Testis (tissue), 2 donors: ENCODE measurements around the gene FITM1.

ENCODE experiments used
- POLR2A ChIP-seq: fragments of 450-650 bp; IDR thresholded peaks from one replicate; pipeline ENCODE4 v1.6.1; 2017; ENCODE audit warnings: antibody characterized with exemption, mild to moderate bottlenecking, moderate library complexity
- TF ChIP-seq, protein P1 (sequence below), 3 experiments: fragments of 450-650 bp in 2 of 3; fragments of 200-600 bp in 1 of 3; sonication (generic) in 1 of 3; IDR thresholded peaks; one replicate each; pipeline ENCODE4 v1.5.1; 2016 to 2019; ENCODE audit warnings: antibody characterized with exemption in 3 of 3, mild to moderate bottlenecking in 2 of 3, moderate library complexity in 1 of 3

DNA sequence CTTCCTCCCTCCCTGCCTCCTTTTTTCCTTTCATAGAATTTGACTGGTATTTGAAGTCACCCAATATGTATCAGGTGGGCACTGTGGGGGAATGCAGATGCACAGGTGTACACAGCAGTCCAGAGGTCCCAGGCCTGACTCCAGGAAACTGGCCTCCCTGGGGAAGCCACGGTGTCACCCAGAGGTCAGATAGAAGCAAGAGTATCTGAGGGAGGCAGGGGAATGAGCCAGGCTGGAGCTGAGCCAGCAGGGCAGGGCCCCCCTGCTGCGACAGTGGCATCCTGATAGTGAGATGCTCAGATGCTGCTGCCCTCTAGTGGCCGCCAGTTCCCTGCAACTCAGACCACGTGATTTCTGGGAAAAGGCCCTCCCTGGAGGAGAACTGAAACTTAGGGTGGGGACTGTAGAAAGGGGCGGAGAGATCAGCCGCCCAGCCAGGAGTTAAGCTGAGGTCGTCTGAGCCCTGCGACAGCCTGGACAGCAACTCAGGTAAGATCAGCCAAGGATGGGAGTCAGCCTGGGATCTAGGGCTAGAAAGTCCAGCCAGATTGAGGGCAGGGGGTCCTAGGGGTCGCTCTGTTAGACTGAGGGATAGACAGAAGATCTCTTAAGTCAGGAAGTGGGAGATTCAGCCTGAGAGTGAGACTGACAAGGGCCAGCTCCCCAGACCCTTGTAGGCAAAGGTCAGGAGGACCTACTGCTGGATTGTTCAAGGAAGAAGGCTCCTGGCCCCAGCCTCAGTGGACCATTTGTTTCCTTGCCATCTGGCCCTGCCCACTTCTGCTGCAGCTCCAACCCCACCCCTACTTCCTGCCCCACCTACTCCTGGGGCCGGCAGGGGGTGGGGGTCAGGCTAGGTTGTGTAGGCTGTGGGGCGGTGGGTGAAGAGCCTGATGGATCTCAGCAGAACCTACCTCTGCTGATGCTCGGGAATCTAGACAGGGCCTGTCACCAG is 30.7 kb downstream of the FITM1 start, which contains the start of gene IRF9:
- TF ChIP-seq, protein P1, sequence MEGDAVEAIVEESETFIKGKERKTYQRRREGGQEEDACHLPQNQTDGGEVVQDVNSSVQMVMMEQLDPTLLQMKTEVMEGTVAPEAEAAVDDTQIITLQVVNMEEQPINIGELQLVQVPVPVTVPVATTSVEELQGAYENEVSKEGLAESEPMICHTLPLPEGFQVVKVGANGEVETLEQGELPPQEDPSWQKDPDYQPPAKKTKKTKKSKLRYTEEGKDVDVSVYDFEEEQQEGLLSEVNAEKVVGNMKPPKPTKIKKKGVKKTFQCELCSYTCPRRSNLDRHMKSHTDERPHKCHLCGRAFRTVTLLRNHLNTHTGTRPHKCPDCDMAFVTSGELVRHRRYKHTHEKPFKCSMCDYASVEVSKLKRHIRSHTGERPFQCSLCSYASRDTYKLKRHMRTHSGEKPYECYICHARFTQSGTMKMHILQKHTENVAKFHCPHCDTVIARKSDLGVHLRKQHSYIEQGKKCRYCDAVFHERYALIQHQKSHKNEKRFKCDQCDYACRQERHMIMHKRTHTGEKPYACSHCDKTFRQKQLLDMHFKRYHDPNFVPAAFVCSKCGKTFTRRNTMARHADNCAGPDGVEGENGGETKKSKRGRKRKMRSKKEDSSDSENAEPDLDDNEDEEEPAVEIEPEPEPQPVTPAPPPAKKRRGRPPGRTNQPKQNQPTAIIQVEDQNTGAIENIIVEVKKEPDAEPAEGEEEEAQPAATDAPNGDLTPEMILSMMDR (IDR thresholded peaks at IDR 0.05): peak; percentile 94 to 99 (median 98)
- TF ChIP-seq POLR2A: peak; percentile 25
